ENCODE data around the gene TANGO2. TPM values are rescaled to one million over a fixed set of nuclear protein-coding genes. Genes with fewer than 3 reads are reported as not detected.
A peak's percentile ranks its signal among the peaks of the same experiment; 100 is the strongest.

The TANGO2 gene
- total and polyA plus RNA-seq, 7 donors = 20.6 to 73.3 (median 34.9) TPM

DNA sequence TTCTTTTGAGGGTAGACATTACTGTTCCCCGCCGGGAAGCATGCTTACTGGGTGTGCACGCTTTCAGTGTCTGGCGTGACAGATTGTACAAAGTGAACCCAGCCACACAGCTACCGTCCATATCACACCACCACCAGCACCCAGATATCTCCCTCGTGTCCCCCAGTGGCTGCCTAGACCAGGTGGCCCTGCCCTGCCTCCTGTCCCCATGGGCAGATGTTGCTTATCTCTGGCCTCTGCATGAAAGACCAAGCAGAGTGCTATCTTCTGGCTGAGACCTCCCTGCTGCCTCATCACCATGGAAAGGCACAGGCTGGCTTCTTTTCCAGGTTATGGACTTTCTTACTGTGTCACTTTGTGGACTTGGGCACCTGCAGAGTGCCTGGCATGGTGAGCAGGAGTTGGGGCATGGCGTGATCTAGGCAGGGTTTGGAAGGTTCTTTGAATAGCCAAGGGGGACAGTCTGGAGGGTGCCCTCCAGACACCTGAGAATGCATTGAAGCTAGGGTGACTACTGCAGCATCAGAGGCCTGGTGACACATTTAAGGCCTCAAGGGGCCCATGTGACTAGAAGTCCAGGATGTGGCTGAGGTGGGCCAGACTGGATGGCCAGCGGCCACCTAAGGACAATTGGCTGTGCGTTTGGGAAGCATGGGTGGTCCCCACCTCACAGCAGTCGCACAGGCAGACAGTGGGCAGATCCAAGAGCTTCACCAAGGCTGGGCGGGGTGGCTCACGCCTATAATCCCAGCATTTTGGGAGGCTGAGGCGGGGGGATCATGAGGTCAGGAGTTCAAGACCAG is 4.7 kb downstream of the TANGO2 start:
- intact Hi-C loops (cut with DNase I) = no loop called here
- ATAC-seq (no peak), DNase-seq (peak in 1 of 2 donors; percentile 43)
- 92 to 94% (median 93%) methylated on average over 13 of the region's 13 CpGs for WGBS, 3 donors
- no peaks in the 10 kb centered on the region for H3K27me3 ChIP-seq (ENCODE audit: insufficient read depth in 3 of 3, low read length in 2 of 3)
- TF ChIP-seq, protein P1, sequence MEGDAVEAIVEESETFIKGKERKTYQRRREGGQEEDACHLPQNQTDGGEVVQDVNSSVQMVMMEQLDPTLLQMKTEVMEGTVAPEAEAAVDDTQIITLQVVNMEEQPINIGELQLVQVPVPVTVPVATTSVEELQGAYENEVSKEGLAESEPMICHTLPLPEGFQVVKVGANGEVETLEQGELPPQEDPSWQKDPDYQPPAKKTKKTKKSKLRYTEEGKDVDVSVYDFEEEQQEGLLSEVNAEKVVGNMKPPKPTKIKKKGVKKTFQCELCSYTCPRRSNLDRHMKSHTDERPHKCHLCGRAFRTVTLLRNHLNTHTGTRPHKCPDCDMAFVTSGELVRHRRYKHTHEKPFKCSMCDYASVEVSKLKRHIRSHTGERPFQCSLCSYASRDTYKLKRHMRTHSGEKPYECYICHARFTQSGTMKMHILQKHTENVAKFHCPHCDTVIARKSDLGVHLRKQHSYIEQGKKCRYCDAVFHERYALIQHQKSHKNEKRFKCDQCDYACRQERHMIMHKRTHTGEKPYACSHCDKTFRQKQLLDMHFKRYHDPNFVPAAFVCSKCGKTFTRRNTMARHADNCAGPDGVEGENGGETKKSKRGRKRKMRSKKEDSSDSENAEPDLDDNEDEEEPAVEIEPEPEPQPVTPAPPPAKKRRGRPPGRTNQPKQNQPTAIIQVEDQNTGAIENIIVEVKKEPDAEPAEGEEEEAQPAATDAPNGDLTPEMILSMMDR (IDR thresholded peaks at IDR 0.05) = no peak
- H3K4me1 ChIP-seq = peaks cover 29% of the 10 kb centered on the region
- H3K27ac ChIP-seq = no peak overlapping the region
- no peak overlapping the region for H3K4me3 ChIP-seq
- H3K9me3 ChIP-seq = no peaks in the 10 kb centered on the region
- H3K36me3 ChIP-seq (ENCODE audit: insufficient read depth in 1 of 2, low read depth in 1 of 2) = peaks cover 0 to 6% of the 10 kb centered on the region in 2 donors

DNA sequence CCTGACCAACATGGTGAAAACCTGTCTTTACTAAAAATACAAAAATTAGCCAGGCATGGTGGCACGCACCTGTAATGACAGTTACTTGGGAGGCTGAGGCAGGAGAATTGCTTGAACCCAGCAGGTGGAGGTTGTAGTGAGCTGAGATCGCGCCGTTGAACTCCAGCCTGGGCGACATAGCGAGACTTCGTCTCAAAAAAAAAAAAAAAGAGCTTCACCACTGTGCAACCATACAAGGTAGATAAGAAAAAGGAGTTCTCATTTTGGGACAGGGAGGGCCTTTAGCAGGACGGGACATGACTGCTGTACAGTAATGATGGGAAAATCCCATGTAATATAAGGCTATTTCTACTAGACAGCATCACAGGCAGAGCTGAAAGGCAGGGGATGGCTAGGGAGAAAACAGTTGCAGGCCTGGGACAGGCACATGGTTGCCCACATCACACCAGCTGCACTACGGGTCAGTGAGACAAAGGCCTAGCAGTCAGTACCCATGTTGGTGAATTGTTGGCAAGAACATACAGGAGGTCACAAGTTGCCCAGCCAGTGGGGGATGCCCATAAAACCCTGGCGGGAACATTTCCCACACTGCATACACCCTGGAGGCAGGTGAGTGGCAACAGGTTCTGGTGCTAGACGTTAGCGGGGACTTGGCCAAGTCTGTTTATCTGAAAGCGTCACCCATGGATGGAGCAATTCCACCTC is 5.4 kb downstream of the TANGO2 start:
- Histone ChIP-seq H3K4me1 (peaks cover 29% of the 10 kb centered on the region), H3K36me3 (ENCODE audit: insufficient read depth in 1 of 2, low read depth in 1 of 2) (peaks cover 0 to 6% of the 10 kb centered on the region in 2 donors), H3K27ac (no peak overlapping the region), H3K4me3 (no peak overlapping the region), H3K27me3 (ENCODE audit: insufficient read depth in 3 of 3, low read length in 2 of 3) (no peaks in the 10 kb centered on the region), H3K9me3 (no peaks in the 10 kb centered on the region)
- intact Hi-C loops (cut with DNase I) = no loop called here
- 92 to 96% (median 92%) methylated on average over 13 of the region's 13 CpGs for WGBS, 3 donors
- TF ChIP-seq, protein P1 (IDR thresholded peaks at IDR 0.05) = no peak
- ATAC-seq (no peak), DNase-seq (peak; percentile 4 to 28)

DNA sequence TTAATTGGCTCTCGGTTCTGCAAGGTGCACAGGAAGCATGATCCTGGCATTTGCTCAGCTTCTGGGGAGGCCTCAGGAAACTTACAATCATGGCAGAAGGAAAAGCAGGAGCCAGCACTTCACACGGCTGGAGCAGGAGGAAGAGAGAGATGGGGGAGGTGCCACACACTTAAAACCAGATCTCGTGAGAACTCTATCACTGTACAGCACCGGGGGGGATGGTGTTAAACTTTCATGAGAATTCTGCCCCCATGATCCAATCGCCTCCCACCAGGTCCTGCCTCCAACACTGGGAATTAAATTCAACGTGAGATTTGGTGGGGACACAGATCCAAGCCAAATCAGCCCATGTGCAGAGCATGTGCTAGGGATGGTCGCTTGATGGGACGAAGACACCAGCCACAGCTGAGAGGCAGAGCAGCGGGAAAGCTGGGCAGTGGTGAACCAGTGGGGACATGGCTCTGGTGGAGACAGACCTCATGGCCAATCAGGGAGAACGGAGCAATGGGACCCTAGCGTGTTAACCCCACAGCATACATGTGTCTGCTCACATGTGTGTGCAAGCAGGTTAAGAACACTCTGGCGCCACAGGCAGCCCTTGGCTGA is 6.2 kb downstream of the TANGO2 start:
- Histone ChIP-seq H3K36me3 (ENCODE audit: insufficient read depth in 1 of 2, low read depth in 1 of 2) (peaks cover 0 to 10% of the 10 kb centered on the region in 2 donors), H3K9me3 (no peaks in the 10 kb centered on the region), H3K27ac (no peak overlapping the region), H3K4me3 (no peak overlapping the region), H3K4me1 (peaks cover 28% of the 10 kb centered on the region), H3K27me3 (ENCODE audit: insufficient read depth in 3 of 3, low read length in 2 of 3) (no peaks in the 10 kb centered on the region)
- ATAC-seq (no peak), DNase-seq (peak in 1 of 2 donors; percentile 19)
- WGBS, 3 donors = 81 to 85% (median 82%) methylated on average over 12 of the region's 12 CpGs
- intact Hi-C loops (cut with DNase I) = no loop called here
- TF ChIP-seq, protein P1 (IDR thresholded peaks at IDR 0.05) = no peak

DNA sequence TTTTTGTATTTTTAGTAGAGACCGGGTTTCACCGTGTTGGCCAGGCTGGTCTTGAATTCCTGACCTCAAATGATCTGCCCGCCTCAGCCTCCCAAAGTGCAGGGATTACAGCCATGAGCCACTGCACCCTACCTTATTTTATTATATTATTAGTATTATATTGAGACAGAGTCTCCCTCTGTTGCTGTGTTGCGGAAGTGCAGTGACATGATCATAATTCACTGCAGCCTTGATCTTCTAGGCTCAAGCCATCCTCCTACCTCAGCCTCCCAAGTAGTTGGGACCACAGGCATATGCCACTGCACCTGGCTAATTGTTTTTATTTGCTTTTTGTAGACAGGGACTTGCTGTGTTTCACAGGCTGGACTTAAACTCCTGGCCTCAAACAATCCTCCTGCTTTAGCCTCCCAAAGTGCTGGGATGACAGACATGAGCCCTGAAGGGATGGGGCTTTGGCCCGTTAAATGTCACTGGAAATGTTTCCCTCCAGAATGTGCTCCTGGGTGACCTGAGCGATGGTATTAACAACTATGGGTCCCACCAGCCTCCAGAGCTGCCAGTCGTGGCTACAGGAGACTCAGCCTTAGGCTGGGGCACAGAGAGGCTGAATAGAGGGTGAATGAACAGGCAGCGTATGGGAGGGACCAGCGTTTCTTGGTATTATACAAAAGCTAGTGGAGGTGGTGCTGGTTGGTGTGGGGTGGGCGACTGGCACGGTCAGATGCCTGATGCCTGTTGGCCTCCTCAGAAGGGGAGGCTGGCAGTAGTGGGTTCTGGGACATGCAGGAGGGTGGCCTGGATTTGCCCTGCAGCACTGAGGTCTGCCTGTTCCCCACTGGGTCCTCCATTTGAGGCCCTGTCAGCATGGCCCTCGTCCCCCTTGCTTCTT is 7.3 kb downstream of the TANGO2 start:
- ATAC-seq (no peak), DNase-seq (peak in 1 of 2 donors; percentile 30)
- peak overlapping the region; percentile 9 for H3K27ac ChIP-seq
- no peaks in the 10 kb centered on the region for H3K27me3 ChIP-seq (ENCODE audit: insufficient read depth in 3 of 3, low read length in 2 of 3)
- no peaks in the 10 kb centered on the region for H3K9me3 ChIP-seq
- TF ChIP-seq, protein P1 (IDR thresholded peaks at IDR 0.05) = no peak
- intact Hi-C loops (cut with DNase I) = no loop called here
- H3K4me1 ChIP-seq = peaks cover 28% of the 10 kb centered on the region
- 80 to 85% (median 80%) methylated on average over 12 of the region's 12 CpGs for WGBS, 3 donors
- no peak overlapping the region for H3K4me3 ChIP-seq
- peaks cover 0 to 10% of the 10 kb centered on the region in 2 donors for H3K36me3 ChIP-seq (ENCODE audit: insufficient read depth in 1 of 2, low read depth in 1 of 2)
